Midbrain (tissue), 1 donor: ENCODE results near the gene OLA1.
"Not testable (repeated sequence)": the region's sequence is repeated elsewhere in the genome, so short reads cannot be mapped to it uniquely, and the experiment has no call there.

Experiments used
- DNase-seq: peaks from one replicate; lab custom pipeline; 2025; lab: John Stamatoyannopoulos, UW

OLA1 gene

DNA sequence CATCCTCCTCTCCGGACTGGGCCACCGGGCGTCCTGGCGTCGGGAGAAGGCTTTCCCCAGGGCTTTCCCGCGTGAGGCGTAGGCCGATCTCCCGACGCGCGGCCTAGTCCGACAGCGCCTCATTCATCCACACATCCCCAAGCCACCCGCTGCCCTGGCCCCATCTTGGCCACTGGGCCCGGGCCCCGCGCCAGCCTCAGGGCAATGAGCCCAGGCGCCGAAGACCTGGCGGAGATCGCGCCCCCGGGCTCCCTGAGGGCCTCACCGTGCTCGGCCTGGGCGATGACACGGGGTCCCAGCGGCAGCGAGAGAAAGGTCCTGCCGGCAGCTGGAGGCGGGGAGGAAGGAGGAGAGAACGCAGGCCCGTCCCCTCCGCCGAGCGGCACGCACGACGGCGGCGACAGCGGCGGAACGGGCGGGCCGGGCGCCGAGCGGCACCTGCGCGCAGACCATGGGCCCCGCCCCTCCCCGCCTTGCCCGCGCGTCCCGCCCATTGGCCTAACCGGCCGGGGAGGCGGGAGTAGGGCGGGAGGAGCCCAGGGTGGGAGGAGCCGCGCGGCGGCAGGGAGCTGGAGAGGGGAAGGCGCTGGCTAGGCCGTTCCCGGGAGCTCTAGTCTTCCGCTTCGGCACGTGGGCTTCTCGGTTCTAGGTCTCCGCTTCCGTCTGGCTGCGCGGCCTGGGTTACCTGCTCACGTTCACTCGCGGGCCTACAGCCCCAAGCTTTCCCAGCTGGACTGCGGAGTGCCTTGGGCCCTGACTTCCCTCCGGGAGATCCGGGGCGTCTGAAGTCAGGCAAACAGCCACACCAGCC, at the start of gene OLA1:
Gene OLA1, minus strand, starts transcription at position 346 of the 811 bp plus-strand sequence. CDS start 1,717 bp downstream, outside the sequence.
- DNase-seq: peak; percentile 92

DNA sequence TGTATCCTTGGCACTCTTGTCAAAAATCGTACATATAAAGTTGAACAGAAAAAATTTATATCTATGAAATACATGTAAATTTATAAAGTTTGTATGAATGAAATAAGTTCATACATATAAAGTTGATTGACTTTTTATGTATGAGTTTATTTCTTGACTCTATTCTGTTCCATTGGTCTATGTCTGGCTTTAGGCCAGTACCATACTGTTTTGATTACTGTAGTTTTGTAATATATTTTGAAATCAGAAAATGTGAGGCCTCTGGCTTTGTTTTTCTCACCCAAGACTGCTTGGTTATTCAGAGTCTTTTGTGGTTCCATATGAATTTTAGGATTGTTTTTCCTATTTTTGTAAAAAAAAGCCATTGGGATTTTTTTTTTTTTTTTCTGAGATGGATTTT, 44.6 kb upstream of the OLA1 start:
- DNase-seq: no peak

DNA sequence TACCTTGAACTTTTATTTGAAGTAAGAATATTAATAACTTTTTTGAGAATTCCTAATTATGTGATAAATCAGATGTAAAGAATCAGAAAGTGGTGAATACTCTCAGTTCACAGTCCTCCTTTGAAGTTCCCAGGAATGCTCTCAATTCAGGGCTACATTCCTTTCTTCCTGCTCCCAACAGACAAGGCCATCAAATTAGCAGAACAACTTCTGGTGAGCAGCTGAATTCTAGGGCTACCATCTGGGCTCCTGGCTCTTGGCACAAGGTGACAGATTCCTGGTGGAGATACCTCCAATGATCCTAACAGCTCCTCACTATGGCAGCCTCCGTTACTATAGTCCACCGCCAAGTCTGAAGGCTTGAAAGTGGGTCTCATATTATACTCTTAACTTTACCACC, 37.8 kb upstream of the OLA1 start:
- no peak for DNase-seq

DNA sequence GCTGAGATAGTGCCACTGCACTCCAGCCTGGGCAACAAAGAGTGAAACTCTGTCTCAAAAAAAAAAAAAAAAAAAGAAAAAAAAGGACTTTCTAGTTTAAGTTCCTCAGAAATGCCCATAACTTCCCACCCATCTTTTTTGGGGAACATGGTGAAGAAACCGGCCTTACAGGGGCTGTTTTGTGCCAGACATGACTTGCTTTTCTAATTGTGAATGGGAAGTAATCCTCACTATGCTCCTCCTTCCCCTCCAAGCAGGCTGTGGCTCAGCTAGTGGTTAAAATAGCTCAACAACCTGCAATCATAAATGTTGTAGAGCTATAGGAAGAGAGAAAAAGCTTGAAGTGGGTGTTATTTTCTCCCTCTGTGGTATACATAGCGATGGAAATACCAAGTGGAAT, 34.1 kb upstream of the OLA1 start:
- DNase-seq: no peak

DNA sequence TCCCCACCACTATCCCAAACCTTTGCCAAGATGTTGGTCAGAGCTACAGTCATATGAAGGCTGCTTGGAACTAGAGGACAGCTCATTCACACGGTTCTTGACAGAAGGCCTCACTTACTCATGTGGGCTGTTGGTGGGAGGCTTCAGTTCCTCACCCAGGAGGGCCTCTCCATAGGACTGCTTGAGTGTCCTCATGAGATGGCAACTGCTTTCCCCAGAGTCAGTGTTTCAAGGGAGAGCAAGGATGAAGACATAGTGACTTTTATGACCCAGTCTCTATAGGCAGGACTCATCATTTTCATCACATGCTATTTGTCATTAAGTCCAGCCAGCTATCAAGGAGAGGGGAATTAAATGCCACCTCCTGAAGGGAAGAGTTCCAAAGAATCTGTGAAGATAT, 33.4 kb upstream of the OLA1 start:
- no peak for DNase-seq

DNA sequence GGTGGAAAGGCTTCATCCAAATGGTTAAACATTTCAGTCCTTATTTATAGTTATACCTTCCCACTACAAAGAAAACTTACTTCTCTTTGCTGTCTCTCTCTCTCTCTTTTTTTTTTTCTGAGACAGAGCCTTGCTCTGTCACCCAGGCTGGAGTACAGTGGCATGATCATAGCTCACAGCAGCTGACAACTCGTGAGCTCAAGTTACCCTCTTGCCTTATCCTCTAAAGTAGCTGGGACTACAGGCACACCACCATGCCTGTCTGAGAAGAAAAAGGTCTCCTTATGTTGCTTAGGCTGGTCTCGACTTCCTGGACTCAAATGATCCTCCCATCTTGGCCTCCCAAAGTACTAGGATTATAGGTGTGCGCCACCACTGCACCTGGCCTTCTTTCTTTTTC, 32.3 kb upstream of the OLA1 start:
- no peak for DNase-seq

DNA sequence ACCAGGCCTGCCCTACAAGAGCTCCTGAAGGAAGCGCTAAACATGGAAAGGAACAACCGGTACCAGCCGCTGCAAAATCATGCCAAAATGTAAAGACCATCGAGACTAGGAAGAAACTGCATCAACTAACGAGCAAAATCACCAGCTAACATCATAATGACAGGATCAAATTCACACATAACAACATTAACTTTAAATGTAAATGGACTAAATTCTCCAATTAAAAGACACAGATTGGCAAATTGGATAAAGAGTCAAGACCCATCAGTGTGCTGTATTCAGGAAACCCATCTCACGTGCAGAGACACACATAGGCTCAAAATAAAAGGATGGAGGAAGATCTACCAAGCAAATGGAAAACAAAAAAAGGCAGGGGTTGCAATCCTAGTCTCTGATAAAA, 21.9 kb upstream of the OLA1 start:
- not testable (repeated sequence) for DNase-seq

DNA sequence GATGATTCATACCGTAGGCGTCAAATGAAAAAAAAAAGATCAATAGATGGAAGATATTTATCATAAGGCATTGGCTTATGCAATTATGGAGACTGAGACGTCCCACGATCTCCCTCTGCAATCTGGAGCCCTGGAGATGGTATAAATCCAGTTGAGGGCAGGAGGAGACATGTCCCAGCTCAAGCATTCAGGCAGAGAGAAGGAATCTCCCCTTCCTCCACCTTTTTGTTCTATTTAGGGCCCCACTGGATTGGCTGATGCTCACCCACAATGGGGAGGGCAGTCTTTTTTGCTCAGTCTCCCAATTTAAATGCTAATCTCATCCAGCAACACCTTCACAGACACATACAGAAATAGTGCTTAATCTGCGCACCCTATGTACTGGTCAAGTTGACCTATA, 18.0 kb upstream of the OLA1 start:
- DNase-seq: no peak

DNA sequence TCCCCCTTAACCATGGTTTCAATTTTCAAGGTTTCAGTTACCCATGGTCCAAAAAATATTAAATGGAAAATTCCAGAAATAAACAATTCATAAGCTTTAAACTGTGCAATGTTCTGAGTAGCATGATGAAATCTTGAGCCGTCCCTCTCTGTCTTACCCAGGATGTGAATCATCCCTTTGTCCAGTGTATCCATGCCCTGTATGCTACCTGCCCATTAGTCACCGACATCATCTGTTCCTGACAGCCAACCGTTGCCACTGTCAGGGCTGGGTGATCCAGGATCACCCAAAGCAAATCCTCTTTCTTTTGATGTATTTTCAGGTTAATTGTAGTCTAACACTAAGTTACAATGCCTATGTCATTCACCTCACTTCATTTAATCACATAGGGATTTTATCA, 15.7 kb upstream of the OLA1 start:
- no peak for DNase-seq

DNA sequence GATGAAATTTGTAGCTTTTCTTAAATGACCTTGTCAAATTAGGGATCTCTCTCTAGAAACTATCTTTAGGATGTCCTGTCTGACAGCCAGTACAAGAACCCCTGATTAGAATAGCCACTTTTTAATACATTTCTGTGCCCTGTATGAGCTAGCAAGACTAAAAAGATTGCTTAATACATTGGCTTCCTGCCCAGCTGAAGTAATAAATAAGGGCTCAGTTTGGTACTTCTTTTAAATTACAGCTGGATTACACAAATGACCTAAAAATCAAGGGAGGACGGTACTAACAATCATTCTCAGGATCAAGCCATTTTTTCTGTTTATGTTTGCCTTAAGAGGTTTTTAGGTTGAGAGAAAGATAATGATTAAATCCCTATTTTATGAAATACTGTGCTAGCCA, 11.6 kb upstream of the OLA1 start:
- no peak for DNase-seq

DNA sequence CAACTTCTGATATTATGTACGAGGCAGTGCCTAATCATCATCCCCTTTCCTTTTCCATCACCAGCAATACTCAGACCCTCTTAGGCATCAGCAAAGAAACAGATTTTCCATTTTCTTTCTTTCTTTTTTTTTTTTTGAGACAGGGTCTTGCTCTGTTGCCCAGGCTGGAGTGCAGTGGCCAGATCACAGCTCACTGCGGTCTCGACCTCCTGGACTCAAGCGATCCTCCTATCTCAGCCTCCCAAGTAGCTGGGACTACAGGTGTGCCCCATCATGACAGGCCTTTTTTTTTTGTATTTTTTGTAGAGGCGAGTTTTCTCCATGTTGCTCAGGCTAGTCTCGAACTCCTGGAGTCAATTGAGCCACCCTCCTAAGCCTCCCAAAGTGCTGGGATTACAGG, 5.9 kb upstream of the OLA1 start:
- DNase-seq: no peak

DNA sequence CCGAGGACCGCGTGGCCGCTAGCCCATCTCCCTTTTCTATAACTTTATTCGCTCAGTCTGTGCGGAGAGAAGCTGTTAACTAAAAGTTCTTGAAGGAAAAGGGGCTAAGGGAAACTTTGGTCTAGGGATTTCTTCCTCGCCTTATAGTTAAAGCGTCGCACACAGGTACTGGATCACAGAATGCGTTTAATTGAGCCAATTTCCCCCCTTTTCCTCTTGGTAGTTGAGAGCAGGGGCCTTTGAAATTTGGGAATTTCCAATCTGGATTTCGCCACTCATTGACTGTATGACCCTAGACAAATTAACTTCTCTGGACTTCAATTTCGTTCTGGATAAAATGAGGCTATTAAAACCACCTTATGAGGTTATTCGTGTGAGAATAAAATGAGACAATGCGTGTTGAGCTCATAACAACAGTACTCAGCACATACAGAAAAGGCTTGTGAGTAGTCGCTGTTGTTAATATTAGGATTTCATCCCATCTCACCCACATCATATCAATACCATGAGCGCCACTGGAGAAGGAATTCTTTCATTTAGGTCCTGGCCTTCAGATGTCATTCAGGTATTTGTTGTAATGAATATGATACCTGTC, 763 bp upstream of the OLA1 start:
- DNase-seq: no peak

DNA sequence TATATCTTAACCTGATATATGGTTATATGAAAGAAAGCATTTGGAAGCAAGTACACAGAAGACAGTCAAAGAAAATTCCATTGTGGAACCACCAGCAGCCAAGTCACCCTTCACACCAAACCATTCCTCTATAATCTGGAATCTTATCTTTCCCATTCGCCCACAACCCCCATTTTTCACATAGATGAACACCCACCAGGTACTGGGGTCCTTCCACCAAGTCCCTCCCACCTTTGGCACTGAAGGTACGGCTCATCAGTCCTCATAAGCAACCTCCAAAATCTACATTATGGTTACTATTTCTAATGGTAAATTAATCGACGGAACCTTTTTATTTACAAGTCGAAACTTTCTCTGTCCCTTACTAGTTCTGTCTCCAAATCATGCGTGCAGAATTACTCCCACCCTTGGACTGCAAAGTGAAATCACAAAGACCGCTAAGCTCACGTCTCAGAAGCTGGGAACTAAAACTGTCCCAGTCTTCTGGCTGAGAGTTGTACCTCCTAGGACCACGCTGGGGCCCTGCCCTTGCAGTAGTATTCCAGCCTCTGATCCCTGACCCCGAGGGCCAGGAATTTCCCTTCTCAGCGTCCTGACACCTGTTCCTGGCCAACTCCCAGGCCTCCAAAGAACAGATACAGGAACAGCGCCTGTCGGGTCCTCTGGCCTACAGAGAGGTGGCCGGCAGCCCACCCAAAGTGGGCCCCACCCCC, 702 bp downstream of the OLA1 start:
- DNase-seq: no peak

DNA sequence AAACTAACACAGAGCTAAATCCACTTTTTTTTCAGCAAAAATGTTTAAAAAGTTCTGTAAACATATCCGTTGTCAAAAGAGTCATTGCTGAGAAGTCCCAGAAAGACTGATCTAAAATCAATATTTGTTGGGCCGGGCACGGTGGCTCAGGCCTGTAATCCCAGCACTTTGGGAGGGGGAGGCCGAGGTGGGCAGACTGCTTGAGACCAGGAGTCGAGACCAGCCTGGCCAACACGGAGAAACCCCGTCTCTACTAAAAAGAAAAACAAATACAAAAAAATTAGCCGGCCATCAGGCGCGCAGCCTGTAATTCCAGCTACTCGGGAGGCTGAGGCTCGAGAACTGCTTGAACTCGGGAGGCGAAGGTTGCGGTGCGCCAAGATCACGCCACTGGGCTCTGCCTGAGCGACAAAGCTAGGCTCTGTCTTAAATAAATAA, 1.4 kb downstream of the OLA1 start:
- no peak for DNase-seq

DNA sequence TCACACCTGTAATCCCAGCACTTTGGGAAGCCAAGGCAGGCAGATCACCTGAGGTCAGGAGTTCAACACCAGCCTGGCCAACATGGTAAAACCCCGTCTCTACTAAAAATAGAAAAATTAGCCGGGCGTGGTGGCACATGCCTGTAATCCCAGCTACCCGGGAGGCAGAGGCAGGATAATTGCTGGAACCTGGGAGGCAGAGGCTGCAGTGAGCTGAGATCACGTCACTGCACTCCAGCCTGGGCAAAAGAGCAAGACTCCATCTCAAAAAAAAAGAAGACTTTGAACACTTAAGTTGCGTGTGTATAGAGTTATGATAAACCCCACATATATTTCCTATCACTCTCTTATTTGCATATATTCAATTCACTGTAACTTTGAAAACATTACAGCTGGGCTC, 2.7 kb downstream of the OLA1 start:
- DNase-seq: not testable (repeated sequence)

DNA sequence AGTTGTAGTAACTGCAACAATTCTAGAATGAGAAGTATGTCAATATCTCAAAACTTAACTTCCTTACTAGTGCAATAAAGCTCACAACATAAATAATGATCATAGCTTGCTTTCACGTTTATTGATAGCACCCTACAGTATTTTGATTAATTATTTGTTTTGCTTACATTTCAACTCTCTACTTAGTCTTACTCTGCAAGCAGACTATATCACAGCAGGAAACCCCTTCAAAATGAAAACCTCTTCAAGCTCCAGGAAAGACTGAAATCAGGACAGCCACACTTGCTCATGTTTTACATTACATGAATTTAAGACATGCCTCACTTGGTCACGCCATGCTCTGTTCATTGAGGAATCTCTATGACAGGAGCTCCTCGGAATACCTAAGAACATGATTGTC, 3.3 kb downstream of the OLA1 start:
- DNase-seq: no peak

DNA sequence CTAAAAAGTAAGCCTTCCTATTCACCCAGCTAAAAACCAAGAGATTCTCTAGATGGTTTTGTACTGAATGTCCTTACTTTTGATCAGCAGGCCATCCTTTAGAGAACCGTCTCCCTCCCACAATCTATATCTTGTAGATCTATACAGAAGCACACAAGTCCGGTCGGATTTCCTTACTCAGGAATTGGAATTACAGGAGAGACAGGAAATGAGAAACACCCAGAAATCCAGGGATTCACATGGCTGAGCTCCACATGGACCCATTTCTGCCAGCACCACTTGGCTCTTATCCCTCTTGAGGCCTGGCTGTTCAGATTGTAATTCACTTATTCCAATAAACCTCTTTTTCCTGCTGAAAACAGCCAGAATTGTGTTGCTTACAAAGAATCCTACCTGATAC, 4.5 kb downstream of the OLA1 start:
- no peak for DNase-seq

DNA sequence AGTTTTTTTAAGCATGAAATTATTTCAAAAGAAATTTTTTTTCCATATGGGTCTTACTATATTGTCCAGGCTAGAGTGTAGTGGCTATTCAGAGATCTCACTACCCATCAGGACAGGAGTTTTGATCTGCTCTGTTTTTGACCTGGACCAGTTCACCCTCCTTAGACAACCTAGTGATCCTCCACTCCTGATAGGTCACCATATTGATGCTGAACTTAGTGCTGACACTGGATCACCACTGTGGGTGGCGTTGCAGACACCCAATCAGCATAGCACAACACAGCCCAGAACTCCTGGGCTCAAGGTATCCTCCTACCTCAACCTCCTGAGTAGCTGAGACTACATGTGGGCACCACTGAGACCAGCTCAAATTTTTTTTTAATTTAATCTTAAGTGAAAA, 8.2 kb downstream of the OLA1 start:
- no peak for DNase-seq

DNA sequence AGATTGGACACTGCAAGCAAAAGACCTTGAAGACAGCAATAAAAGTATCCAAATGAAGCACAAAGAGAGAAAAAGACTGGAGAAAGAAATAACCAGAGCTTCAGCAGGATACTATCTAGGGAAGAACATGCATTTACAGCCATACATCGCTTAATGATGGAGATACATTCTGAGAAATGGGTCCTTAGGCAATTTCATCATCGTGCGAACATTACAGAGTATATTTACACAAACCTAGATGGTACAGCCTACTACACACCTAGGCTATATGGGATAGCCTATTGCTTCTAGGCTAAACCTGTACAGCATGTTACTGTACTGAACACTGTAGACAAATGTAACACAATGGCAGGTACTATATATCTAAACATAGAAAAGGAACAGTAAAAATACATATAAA, 11.9 kb downstream of the OLA1 start:
- no peak for DNase-seq

DNA sequence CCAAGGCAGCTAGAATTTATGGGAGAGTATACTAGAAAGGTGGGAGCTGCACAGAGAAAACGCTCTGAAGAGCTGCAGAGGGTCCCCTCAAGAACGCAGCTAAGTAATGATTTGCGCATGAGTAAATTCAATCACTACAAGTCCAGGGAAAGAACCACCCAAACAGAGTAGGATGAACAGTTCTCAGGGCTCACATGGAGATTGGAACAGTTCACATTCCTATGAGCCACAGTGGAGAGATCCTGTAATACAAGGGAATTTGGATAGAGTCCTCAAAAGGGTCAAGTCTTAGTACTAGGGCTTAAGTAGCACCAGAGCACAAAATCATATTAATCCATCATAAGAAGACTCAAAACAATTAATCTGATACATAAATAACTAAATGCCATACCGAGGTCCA, 12.7 kb downstream of the OLA1 start:
- no peak for DNase-seq

DNA sequence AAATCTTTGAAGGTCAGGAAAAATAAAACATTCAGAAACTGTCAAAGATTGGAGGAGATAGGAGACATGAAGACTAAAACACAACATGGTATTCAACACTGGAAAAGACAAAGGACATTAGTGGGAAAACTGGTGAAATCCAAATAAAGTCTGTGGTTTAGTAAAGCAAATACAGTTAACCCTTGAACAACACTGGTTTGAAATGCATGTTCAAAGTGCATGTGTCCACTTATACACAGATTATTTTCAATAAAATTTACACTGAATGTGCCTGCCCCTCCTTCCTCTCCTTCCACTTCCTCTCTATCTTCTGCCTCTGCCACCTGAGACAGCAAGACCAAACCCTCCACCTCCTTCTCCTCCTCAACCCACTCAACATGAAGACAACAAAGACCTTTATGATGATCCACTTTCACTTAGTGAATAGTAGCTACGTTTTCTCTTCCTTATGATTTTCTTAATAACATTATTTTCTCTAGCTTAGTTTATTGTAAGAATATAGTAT, 14.5 kb downstream of the OLA1 start:
- DNase-seq: no peak

DNA sequence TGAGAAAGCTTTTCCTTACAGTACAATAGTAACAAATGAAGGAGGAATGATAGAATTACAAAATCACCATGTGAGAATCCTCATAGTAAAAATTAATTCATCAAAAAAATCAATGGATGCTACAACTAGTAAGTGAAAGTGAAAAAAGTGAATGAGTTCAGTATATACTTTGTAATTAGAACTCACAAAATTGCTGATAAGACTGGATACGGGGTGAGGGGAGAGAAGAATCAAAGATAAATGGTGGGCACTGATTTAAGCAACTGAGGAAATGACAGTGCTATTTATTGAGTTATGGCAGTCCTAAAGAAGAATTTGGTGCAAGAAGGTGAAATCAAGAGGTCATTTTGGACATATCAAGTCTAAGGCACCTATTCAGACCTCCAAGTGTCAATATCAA, 20.6 kb downstream of the OLA1 start:
- no peak for DNase-seq

DNA sequence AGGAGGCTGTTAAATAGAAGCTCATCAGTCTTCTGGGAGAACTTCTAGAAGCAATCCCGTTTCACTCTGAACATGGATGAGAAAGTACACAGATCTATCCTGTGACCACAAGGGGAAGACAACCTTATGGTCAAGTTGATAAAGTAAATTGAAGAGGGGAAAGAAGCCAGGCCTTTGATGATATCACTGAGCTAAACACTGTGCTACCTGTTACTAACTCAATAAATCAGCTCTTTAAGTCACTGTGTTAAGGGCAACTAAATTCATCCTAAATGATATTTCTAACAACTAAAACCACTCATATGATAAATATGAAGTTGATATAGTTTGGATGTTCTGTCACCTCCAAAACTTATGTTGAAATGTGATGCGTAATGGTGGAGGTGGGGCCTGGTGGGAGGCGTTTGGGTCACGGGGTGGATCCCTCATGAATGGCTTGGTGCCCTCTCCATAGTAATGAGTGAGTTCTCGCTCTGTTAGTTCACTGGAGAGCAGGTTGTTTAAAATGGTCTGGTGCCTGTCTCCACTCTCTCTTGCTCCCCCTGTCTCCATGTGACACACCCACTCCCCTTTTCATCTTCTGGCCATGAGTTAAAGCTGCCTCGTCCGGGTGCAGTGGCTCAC, 23.6 kb downstream of the OLA1 start:
- DNase-seq: no peak
